ENCODE measurements around the gene PLBD2. TPM values are rescaled to one million over a fixed set of nuclear protein-coding genes. Genes with fewer than 3 reads are reported as not detected.

PLBD2 gene
- total RNA-seq, 2 donors from 2014 or later, result 54.1 to 104 TPM

- Histone ChIP-seq H3K4me1 (ENCODE audit: control insufficient read depth in 1 of 2, low read depth in 2 of 2) (no peaks in the 10 kb centered on the region), H3K27me3 (replicated peaks; ENCODE audit: insufficient read depth) (no peaks in the 10 kb centered on the region), H3K4me3 (no peak overlapping the region), H3K27ac (no peak overlapping the region), H3K36me3 (no peaks in the 10 kb centered on the region), H3K9me3 (no peaks in the 10 kb centered on the region)
- peak; percentile 5 for TF ChIP-seq CTCF (IDR thresholded peaks at IDR 0.05)
- ATAC-seq (ENCODE audit: insufficient number of reproducible peaks, low FRiP score, low read depth), result no peak
- no peak for DNase-seq (ENCODE audit: low spot score)
Observed at GRCh38 chr12:113439606-113440030, 81.2 kb downstream of the PLBD2 start.

- H3K9me3 ChIP-seq, result no peaks in the 10 kb centered on the region
- TF ChIP-seq CTCF (IDR thresholded peaks at IDR 0.05), result no peak
- H3K4me3 ChIP-seq, result no peak overlapping the region
- H3K4me1 ChIP-seq (ENCODE audit: control insufficient read depth in 1 of 2, low read depth in 2 of 2), result no peaks in the 10 kb centered on the region
- no peak overlapping the region for H3K27ac ChIP-seq
- DNase-seq (ENCODE audit: low spot score), result no peak
- H3K27me3 ChIP-seq (replicated peaks; ENCODE audit: insufficient read depth), result no peaks in the 10 kb centered on the region
- no peak for ATAC-seq (ENCODE audit: insufficient number of reproducible peaks, low FRiP score, low read depth)
- H3K36me3 ChIP-seq, result no peaks in the 10 kb centered on the region
Observed at GRCh38 chr12:113440336-113440735, 81.9 kb downstream of the PLBD2 start.

Other genes starting within 250 kb of the PLBD2 start
- 1 to 10 TPM in 1 of 2 donors, not detected in 1; 2.0 TPM for gene RASAL1, start 222.8 kb upstream of the PLBD2 start, total RNA-seq
- gene CFAP73, start 208.9 kb upstream of the PLBD2 start, total RNA-seq, result not detected
- 10 to 100 TPM; 27.3 to 84.2 TPM for gene DDX54, start 173.1 kb upstream of the PLBD2 start, total RNA-seq
- gene RITA1, start 172.9 kb upstream of the PLBD2 start, total RNA-seq, result 10 to 100 TPM; 12.2 to 26.9 TPM
- 10 to 100 TPM; 84.1 to 93.5 TPM for gene TPCN1, start 137.1 kb upstream of the PLBD2 start, total RNA-seq
- 10 to 100 TPM; 41.7 to 85.1 TPM for gene SLC8B1, start 23.5 kb upstream of the PLBD2 start, total RNA-seq
- gene SDS, start 45.3 kb downstream of the PLBD2 start, total RNA-seq, result 1 to 10 TPM in 1 of 2 donors, not detected in 1; 5.9 TPM
- gene SDSL, start 63.8 kb downstream of the PLBD2 start, total RNA-seq, result 1 to 10 TPM; 3.5 to 9.0 TPM
- not detected for gene LHX5, start 113.3 kb downstream of the PLBD2 start, total RNA-seq

Measured in thoracic aorta (tissue), 2 donors.